Peyer's patch (tissue), 4 donors: ENCODE results near the gene RBM4B.

Experiments used
- POLR2A ChIP-seq, 2 donors: fragments of 450-650 bp; IDR thresholded peaks; one replicate each; pipeline ENCODE4 v1.5.1; 2017; ENCODE audit warnings: antibody characterized with exemption in 2 of 2, mild to moderate bottlenecking in 2 of 2, moderate library complexity in 2 of 2
- TF ChIP-seq, protein P1 (sequence below), 6 experiments: fragments of 450-650 bp in 4 of 6; fragments of 200-600 bp in 2 of 6; sonication (generic) in 1 of 6; IDR thresholded peaks; one replicate each; pipeline ENCODE4 v1.5.1; 2017 to 2019; ENCODE audit warnings: antibody characterized with exemption in 6 of 6, mild to moderate bottlenecking in 3 of 6, moderate library complexity in 1 of 6

DNA sequence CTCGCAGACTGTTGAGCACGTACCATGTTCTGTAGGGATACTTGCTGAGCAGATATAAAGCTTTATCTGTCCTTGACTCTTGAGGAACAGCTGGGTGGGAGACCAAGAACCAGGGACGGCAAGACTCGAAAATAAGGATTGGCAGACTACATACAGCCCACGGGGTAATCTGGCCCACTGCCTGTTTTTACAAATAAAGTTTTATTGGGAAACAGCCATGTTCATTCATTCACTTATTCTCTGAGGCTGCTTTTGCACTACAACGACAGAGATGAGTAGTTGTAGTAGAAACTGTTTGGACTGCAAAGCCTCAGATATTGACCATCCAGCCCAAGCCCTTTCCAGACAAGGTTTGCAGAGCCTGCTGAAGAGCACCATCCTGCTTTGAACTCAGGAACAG lies 20.3 kb upstream of the RBM4B start:
- TF ChIP-seq, protein P1, sequence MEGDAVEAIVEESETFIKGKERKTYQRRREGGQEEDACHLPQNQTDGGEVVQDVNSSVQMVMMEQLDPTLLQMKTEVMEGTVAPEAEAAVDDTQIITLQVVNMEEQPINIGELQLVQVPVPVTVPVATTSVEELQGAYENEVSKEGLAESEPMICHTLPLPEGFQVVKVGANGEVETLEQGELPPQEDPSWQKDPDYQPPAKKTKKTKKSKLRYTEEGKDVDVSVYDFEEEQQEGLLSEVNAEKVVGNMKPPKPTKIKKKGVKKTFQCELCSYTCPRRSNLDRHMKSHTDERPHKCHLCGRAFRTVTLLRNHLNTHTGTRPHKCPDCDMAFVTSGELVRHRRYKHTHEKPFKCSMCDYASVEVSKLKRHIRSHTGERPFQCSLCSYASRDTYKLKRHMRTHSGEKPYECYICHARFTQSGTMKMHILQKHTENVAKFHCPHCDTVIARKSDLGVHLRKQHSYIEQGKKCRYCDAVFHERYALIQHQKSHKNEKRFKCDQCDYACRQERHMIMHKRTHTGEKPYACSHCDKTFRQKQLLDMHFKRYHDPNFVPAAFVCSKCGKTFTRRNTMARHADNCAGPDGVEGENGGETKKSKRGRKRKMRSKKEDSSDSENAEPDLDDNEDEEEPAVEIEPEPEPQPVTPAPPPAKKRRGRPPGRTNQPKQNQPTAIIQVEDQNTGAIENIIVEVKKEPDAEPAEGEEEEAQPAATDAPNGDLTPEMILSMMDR (IDR thresholded peaks at IDR 0.05): no peak
- TF ChIP-seq POLR2A (IDR thresholded peaks at IDR 0.05): no peak
